HG02623 (cell line): ENCODE data around the gene FOXP1.
A peak's percentile ranks its signal among the peaks of the same experiment; 100 is the strongest.

Source experiments
- ATAC-seq: cut with Tn5 transposase; IDR thresholded peaks from one replicate; pipeline ENCODE4 v1.9.1; 2021; ENCODE audit warnings: moderate library complexity; ENCODE audit not compliant: unreplicated experiment

FOXP1 gene

DNA sequence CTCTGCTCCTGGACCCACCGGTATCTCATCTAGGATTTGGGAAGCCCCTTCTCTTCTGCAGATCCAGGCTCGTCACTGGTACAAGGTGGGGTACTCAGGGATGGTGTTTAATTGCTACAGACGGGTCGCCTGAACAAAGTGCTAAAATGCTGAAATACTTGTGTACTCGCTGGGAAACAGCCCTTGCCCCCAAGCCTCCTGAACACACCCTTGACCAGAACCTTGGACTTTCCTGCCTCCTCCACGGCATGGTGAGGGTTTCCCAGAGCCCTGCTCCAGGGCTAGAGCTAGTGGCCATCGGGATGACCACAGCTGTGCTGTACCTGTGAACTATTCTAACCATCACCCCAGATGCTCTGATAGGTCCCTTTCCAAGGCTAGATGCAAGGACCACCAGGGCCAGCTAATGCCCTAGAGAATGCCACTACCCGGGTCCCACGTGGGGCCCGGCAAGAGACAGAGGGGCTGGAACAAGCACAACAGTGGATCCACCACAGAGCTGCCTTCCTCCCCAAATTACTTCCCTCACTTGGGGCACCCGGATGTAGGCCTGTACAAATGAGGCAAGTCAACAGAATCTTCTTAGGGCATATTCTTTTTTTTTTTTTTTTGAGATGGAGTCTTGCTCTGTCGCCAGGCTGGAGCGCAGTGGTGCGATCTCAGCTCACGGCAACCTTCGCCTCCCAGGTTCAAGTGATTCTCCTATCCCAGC lies 267.3 kb downstream of the FOXP1 start:
- ATAC-seq, result no peak

DNA sequence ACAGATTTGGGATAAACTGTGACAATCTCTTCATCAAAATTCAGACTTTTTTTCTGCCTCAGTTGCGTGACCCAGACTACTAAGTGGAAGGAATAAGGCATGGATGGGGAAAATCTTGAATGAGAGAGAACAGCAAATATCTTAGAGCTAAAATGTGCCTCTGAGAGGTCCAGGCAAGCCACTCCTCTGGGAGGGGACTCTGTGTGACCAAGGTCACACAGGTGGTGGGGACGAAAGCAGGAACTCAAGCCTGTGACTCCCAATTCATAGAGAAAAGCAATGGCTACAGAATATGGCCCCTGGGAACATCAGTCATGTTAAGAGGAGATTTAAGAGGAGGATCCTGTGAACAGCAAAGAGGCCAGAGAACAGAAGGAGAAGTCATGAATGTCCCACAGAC lies 268.1 kb downstream of the FOXP1 start:
- no peak for ATAC-seq

DNA sequence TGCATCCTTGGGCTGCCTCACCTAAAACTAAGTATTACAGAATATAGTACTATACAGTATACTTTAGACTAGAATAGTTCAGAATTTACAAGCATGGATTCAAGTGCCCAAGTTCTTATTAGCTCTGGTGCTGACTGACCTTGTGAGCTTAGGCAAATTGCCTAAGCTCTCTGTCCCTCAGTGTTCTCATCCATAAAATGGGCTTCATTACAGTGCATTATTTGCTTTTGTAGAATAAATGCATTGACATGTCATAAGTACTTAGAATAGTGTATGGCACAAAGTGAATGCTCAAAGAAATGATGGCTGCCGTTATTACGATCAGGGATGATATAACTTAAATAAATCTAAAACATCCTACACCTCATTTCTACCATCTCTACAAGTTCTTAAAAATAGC lies 269.7 kb downstream of the FOXP1 start:
- no peak for ATAC-seq

DNA sequence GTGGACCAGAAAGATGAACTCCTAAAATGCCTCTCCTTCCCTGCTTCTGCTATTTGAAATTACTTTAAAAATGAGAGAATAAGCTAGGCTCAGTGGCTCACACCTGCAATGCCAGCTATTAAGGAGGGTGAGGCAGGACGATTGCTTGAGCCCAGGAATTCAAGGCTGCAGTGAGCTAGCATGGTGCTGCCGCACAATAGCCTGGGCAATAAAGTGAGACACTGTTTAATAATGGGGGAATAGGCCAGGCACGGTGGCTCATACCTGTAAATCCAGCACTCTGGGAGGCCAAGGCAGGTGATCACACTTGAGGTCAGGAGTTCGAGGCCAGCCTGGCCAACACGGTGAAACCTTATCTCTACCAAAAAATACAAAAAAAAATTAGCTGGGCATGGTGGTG lies 271.1 kb downstream of the FOXP1 start:
- no peak for ATAC-seq

DNA sequence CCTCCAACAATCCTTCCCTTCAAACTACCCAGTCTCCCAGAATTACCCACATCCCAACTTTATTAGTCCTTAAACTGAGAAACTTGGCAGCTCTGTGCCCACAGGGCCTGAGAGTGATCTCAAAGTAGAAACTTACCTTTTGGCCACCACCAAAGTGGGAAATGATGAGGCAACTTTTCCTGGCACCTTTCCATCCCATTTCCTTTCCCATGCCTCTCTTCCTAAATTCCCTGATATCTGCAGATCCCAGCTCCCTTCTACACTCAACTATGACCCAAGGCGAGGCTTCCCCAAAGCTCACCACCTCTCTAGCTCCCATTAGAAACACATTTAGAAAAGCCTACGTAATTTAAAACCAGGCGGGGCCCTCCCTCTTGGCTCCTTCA lies 271.9 kb downstream of the FOXP1 start:
- no peak for ATAC-seq

DNA sequence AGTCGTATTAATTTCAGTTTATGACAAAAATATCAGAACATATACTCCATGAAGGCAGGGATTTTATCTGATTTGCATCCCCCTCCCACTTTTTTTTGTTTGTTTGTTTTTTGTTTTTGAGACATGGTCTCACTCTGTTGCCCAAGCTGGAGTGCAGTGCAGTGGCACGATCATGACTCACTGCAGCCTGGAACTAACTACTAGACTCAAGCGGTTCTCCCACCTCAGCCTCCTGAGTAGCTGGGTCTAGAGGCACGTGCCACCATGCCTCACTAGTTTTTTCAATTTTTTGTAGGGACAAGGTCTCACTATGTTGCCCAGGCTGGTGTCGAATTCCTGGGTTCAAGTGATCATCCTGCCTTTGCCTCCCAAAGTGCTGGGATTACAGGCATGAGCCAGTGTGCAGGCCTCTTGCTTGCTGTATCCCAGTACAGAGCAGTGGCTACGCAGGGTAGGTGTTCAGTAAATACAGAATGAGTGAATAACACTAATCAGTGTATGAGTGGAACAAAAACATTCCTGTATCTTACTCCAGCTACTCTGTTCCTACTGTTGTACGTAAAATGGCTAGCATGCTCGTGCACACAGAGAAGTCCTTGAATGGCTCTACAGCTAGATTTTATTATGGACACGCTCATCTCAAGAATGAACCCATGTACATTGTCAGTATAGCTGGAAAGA lies 272.4 kb downstream of the FOXP1 start:
- no peak for ATAC-seq

DNA sequence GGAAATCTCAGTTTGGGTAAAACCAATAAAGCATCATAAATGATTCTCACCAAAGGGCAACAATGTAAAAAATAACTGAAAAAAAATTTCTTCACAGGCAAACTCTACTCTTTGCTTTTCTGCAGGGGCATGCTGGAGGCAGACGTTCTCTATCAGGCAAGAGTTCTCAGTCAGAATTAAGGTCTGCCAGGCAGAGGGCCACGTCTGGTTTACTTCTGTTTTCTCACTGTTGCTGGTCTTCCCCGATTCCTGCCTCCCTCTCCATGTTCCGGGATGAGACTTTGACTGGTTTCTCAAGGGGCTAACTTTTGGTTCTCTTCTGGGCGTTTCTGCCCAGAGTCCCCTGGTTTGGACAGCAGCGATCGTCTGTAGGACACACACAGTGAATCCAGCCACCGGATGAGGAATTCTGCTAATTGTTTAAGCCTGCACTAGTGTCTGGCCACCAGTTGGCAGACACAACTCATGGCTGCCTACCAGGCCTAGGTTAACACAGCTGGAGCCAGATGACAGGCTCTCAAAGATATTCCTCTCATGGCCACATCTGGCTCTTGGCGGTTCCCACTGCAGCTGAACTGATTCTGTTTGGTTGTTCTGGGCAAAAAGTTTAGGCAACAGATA lies 273.1 kb downstream of the FOXP1 start:
- ATAC-seq, result no peak

DNA sequence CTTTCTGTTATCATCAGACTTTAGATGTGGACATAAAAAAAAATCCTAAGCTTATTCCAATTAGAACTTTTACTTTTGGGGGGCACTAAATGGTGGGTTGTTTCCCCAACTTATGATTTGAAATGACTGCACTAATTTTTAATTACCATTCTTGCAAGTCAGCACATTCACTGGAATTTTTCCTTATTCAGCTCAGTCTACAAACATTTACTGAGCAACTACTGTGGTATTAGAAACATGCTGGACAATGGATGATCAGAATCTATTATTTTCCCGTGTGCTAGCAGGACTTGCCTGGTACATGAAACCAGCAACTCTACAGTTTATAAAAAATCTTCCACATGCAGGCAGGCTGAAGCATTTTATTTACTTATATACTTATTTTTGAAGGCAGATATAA lies 273.6 kb downstream of the FOXP1 start:
- no peak for ATAC-seq

DNA sequence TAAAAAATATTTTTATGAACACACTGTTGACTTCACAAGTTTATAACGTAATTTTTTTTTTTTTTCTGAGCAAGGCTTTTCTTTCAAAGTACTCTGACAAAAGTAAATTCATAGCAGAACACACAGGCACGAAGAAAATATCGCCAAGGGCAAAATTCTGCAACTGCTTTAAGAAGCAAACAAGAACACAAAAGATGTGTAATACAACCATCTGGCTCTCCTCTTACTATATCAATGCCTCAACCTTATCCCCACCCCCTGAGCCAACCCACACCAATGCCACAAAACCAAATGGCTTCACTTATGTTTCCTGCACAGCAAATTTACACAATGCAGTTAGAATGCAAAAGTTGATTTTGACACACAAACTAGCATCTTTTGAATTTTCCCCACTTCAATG lies 274.2 kb downstream of the FOXP1 start:
- no peak for ATAC-seq

DNA sequence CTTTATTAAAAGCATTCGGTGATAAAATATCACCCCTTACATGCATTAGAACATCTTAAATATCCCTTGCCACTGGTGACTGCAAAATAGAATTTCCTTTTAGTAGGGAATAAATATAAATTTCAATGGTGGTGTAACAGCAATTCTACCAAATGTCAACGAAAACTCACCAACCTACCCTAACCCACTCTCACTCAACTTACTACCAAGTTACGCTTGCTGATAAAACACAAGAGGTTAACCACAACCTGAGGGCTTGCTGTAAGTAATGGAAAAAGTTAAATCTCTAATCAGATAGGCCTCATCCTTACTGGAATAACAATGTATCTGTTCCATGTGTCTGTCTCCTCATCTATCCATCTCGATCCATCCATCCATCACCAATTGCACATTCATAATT lies 274.7 kb downstream of the FOXP1 start:
- no peak for ATAC-seq

DNA sequence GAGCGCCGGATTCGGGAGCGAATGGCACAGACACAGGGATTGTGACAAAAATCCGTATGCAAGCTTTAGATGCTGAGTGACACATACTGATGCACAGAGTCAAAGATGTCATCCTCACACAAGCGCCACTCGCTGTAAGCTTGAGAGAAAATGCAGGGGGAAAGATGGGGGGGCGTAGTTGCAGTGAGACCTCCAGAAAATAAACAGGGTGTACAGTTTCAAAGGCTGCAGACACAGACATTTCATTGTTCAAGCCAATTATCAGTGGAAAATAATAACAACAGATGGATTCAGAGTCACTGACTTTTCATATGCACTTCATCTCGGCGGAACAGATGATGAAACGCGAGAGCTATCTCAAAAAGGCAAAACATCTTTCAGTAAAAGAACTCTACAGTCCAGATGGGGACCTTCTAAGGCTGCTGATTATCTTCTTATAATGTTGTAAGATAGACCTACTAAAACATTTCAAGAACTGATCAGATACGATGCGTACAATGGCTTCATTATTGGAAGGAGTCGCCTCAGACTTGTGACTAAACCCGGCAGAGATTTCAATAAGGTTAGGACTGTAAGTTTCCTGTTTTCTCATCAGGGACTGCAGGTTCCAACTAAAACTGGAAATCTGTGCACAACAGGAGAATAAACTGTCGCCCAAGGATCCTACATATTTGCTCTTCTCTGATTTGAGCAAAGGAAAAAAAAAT lies 275.4 kb downstream of the FOXP1 start:
- no peak for ATAC-seq

DNA sequence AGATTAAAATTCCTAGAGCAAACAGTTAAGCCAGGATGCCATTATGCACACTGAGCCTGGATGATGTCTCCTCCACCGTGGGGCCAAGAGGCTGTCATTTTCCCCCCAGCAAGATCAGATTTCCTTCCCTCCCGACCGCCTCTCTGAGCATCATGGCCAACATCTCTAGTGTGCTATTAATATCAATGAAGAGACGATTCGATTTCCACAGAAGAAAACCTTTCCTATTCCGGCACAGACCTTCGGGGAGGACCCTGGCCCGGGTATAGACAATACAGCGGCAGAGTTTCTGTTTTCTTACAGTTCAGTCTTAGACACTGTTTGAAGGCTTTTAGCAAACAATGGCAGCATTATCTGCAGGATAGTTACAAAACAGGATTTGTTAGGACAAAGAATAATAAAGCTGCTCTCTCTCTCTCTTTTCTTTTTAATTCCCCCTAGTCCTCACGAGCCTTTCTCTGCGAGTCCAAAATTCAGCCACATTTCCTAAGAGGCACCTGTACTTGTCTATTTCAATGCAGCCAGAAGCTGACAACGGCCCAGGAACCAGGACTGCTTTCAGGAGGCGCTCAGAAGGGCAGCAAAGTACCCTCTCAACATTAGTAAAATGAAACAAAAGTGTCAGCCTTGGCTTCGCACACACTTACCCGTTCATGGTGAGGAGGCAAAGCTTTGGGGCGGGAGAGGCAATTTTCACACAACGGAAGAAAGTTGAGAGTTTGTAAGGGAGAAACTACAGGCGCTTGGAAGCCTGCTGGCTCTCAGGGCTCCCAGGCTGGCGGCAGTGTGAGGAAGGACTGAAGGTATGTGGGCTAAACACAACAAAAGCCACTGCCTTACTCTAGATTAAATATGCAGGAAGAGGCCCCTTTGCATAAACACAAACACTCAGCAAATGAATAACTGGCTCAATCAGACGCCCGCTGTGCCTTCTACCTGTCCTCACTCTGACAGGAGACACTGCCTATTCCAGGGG lies 278.0 kb downstream of the FOXP1 start:
- no peak for ATAC-seq

DNA sequence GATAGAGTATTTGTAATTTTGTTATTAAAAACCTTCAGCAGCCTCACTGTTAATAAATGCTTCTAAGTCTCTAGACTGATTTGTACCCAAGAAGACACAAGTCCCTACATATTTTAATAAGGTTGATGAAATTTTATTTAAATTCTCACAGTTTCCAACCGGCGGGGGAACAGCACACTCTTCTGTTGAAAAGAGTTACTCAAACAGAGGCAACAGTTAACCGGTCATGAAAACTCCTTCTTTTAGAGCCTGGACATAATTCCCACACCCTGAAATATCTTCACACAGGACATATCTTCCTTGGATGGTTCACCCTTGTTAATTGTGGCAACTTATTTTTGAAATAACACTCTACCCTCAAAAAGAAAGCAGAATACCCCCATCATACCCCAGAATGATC lies 278.8 kb downstream of the FOXP1 start:
- no peak for ATAC-seq

DNA sequence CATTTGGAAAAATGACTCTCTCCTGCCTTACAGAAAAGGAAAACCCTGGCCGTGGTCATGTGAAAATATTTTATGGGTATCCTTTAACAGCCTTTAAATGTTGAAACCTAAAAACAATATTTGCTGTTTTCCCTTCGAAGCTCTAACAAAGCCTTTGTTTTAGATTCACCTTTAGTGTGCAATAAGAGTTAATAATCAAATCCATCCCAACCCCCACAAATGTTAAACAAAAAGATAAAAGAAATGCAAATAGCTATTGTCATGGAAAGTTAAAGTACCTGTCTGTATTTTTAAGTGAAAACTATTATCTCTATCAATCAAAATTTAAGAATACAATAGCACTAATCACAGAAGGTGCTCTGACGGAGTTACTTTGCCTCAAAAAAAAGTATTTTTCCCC lies 279.3 kb downstream of the FOXP1 start:
- no peak for ATAC-seq

DNA sequence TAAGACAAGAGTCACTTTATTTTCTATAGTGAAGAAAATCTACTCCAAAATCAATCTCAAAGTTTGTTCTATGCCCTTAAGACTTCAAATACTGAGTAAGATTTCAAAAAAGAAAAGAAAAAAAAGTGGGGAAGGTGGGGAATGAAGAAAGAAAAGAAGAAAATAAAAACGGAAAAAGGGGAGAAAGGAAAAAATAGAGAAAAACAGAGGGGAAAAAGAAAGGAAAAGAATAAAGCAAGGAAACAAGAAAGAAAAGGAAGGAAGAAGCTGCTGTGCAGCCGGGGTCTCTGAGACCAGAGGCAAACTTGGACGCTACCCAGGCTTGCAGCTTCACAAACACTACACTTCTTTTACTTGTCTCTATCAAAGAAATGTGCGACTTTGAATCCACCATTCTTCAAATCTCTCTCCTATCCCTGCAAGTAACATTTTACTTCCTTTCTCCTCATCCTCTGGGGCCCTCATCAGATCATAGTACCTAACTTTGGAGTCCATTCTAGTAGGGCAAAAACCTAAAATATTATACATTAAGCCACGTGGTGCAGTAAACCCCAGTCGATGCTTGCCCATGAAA lies 279.8 kb downstream of the FOXP1 start:
- ATAC-seq, result no peak

DNA sequence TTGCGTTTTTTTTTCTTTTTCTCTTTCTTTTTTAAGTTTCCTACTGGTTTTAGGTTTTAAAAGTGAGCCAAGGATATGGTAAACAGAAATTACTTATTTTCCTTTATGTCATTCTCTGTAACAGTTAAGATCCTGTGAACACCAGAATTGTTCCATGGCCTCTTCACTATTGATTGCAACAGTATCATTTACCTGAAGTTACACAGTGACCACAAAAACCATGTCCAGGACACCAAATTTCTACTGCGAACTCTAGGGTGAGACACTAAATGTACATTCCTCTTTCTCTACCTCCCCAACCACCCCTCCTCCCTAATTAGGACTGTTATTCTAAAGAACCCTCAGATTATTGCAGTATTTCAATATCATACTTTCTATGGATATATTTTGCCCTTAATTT lies 280.9 kb downstream of the FOXP1 start:
- ATAC-seq, result no peak

DNA sequence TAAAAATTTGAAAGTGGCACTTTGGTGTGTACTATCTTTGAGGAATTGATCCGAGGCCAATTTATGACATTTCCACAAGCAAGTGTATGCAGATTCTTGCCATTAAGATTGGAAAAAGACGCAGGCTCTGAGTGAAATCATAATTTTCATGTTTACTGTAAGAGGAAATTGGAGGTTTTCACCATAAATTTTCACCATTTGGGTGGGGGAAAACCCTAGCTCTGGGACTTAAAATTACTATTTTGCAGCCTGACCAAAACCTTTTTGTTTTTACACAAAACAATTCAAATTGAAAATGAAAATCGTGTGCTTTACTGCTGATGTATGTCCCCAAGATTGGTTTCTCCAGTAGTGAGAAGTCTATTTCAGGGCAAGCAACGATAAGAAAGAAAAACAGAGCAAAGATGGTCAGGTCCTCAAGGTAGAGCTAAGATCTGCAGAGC lies 282.6 kb downstream of the FOXP1 start:
- peak; percentile 48 for ATAC-seq

DNA sequence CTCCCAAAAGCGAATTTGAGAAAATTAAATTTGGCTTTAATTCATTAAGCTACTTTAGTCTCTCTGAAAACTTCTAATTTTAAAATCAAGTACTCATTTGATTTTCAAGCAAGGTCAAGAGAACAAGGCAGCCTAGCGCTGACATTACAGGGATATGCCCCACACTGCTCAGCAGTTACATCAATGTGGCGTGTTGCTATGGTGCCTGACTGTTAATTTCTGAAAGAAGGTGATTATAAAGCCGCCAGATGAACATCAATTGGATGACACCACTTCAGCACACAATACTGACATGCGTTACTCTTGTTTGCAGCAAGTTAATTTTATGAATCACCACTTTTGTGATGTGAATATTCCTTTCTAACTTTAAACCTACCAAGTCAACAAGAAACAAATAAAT lies 284.4 kb downstream of the FOXP1 start:
- ATAC-seq, result no peak

DNA sequence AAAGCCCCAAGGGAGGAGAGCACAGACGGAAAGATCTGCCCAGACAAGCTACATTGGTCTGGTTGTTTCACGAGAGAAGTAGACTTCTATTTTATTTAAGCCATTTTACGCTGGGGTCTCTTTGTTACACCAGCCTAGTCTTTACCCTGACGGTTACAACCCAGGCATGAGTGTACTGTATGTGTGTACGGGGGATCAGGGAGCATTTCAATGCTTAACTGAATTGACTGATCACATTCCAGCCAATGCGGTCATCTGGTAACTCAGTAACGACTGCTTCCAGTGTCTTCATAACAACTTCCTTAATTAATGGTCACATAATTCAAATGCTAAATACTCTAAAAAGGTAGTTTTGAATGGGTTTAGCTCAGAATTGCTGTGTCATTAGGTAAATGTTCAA lies 288.6 kb downstream of the FOXP1 start:
- no peak for ATAC-seq

DNA sequence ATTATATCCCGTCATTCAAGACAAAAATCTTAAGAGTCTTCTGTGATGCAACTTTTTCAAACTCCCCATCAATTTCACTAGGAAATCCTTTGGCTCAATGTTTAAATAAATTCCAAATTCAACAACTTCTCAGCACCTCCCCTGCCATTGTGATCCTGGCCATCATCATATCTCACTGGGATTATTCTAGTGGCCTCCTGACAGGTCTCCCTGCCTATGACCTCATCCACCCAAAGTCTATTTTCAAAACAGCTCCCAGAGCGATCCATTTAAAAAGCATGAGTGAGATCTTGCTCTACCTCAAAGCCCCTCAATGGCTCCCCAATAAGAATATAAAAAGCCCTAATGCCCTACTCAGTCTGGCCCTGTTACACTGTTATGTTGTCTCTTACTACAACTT lies 293.2 kb downstream of the FOXP1 start:
- no peak for ATAC-seq
